ENCODE measurements around the gene FLT3.

- TF ChIP-seq POLR2A (IDR thresholded peaks at IDR 0.05; ENCODE audit: low read depth, low read length) (no peak), CTCF (IDR thresholded peaks at IDR 0.05 in 2 of 3, conservative IDR thresholded peaks at IDR 0.05 in 1 of 3; ENCODE audit: control insufficient read depth in 2 of 3, extremely low read depth in 1 of 3, insufficient read depth in 1 of 3, low read depth in 3 of 3, low read length in 3 of 3) (no peak), ZBTB40 (IDR thresholded peaks at IDR 0.05; ENCODE audit: borderline replicate concordance) (no peak), REST (IDR thresholded peaks at IDR 0.05; ENCODE audit: low read depth, low read length) (no peak), POLR2AphosphoS5 (IDR thresholded peaks at IDR 0.05; ENCODE audit: low read length) (no peak), TAF1 (IDR thresholded peaks at IDR 0.05; ENCODE audit: borderline replicate concordance, low read depth, low read length) (no peak), IRF3 (IDR thresholded peaks at IDR 0.05) (no peak), EZH2 (IDR thresholded peaks at IDR 0.05; ENCODE audit: borderline replicate concordance, control insufficient read depth, low read depth, low read length) (no peak), NRF1 (conservative IDR thresholded peaks at IDR 0.05; ENCODE audit: low read depth, low read length) (no peak)
Observed at GRCh38 chr13:27967736-27968315, 132.6 kb downstream of the FLT3 start.
